Keratinocyte (primary cell): ENCODE results near the gene KRT3. TPM values are rescaled to one million over a fixed set of nuclear protein-coding genes. Genes with fewer than 3 reads are reported as not detected.

Experiments used
- DNase-seq: peaks from one replicate; pipeline ENCODE4 v3.0.0-alpha.2; 2011; ENCODE audit warnings: low read depth, missing footprints, low spot score
- FAIRE-seq: peaks from 2 replicates; lab custom pipeline; 2011; peaks lifted over from hg19 to GRCh38; lab: Jason Lieb, UNC
- H2AFZ ChIP-seq: 2 replicates; pipeline ENCODE4 v1.6.0; 2012; ENCODE audit warnings: low read length, control low read depth, inconsistent platforms; ENCODE audit not compliant: control insufficient read depth
- H3K27ac ChIP-seq: 2 replicates; pipeline ENCODE4 v1.5.1; 2011; ENCODE audit warnings: low read length; ENCODE audit not compliant: control insufficient read depth, insufficient read depth
- H3K27me3 ChIP-seq: 3 replicates; pipeline ENCODE4 v1.6.0; 2011; ENCODE audit warnings: low read length; ENCODE audit not compliant: control insufficient read depth, insufficient read depth; ENCODE audit errors: extremely low read depth
- H3K36me3 ChIP-seq, 2 experiments: 2 replicates in 1 of 2; 3 replicates in 1 of 2; pipeline ENCODE4 v1.5.1; 2011; ENCODE audit warnings: low read length in 2 of 2, mild to moderate bottlenecking in 1 of 2; ENCODE audit not compliant: control insufficient read depth in 2 of 2, insufficient read depth in 2 of 2; ENCODE audit errors: extremely low read depth in 1 of 2
- H3K4me1 ChIP-seq: 3 replicates; pipeline ENCODE4 v1.5.1; 2011; ENCODE audit warnings: low read length; ENCODE audit not compliant: control insufficient read depth, insufficient read depth; ENCODE audit errors: extremely low read depth
- H3K4me2 ChIP-seq: 3 replicates; pipeline ENCODE4 v1.6.0; 2011; ENCODE audit warnings: low read depth, low read length; ENCODE audit not compliant: control insufficient read depth, insufficient read depth; ENCODE audit errors: extremely low read depth
- H3K4me3 ChIP-seq, 3 experiments: fragments of 200-600 bp in 1 of 3; sonication (generic) in 1 of 3; 2 replicates in 2 of 3; 3 replicates in 1 of 3; pipeline ENCODE4 v1.5.1; 2011 to 2016; ENCODE audit warnings: low read length in 3 of 3, mild to moderate bottlenecking in 3 of 3, control low read depth in 2 of 3, inconsistent platforms in 1 of 3, low read depth in 1 of 3, mixed read lengths in 1 of 3, mixed run types in 1 of 3, moderate library complexity in 1 of 3; ENCODE audit not compliant: control insufficient read depth in 2 of 3, insufficient read depth in 2 of 3; ENCODE audit errors: extremely low read depth in 1 of 3
- H3K79me2 ChIP-seq: 2 replicates; pipeline ENCODE4 v1.6.0; 2012; ENCODE audit warnings: low read length; ENCODE audit not compliant: control insufficient read depth, insufficient read depth
- H3K9ac ChIP-seq: 3 replicates; pipeline ENCODE4 v1.6.0; 2011; ENCODE audit warnings: low read length; ENCODE audit not compliant: control insufficient read depth, insufficient read depth; ENCODE audit errors: extremely low read depth
- H3K9me1 ChIP-seq: 3 replicates; pipeline ENCODE4 v1.6.0; 2011; ENCODE audit warnings: low read length; ENCODE audit not compliant: control insufficient read depth, insufficient read depth; ENCODE audit errors: extremely low read depth
- H3K9me3 ChIP-seq: 2 replicates; pipeline ENCODE4 v1.5.1; 2012; ENCODE audit warnings: low read depth, low read length; ENCODE audit not compliant: control insufficient read depth
- H4K20me1 ChIP-seq: 3 replicates; pipeline ENCODE4 v1.6.0; 2011; ENCODE audit warnings: low read length; ENCODE audit not compliant: control insufficient read depth, insufficient read depth; ENCODE audit errors: extremely low read depth
- CTCF ChIP-seq, 3 experiments: IDR thresholded peaks in 1 of 3; conservative IDR thresholded peaks in 1 of 3; optimal IDR thresholded peaks in 1 of 3; 2 replicates in 2 of 3; 3 replicates in 1 of 3; pipeline versions ENCODE3 to v1.5.1; 2011; ENCODE audit warnings: low read length in 3 of 3, mild to moderate bottlenecking in 3 of 3, moderate library complexity in 2 of 3, control low read depth in 1 of 3, inconsistent platforms in 1 of 3; ENCODE audit not compliant: insufficient read depth in 2 of 3; ENCODE audit errors: extremely low read depth in 1 of 3
- EZH2 ChIP-seq: IDR thresholded peaks from one replicate; pipeline ENCODE4 v1.6.1; 2012; ENCODE audit warnings: inconsistent platforms, mild to moderate bottlenecking, low read length, moderate library complexity
- dilution Hi-C: fragments of 300-500 bp; cut with MboI; formaldehyde crosslinking; loops from one replicate; pipeline ENCODE4 v1.7.0; 2020; ENCODE audit warnings: low sequenced_read_pairs; ENCODE audit not compliant: extremely low pct_ligation_motif_present
- polyA plus RNA-seq, 5 experiments: library from polyadenylated mRNA; depleted of rRNA in 3 of 5; stranded (reverse) in 3 of 5; stranded (forward) in 1 of 5; unstranded in 1 of 5; fragments of >200 nt; gene quantifications; 1 replicate in 1 of 5; 2 replicates in 3 of 5; 3 replicates in 1 of 5; pipeline versions ENCODE4 v1.2.1 to v1.2.3, GENCODE V29; 2011 to 2012; ENCODE audit warnings: missing spikeins in 2 of 5, low read depth in 1 of 5, low replicate concordance in 1 of 5

Gene KRT3
- polyA plus RNA-seq, 1 donor (not counting 4 experiments of a cell fraction or from before 2014, with no cell fraction given), result 0.29 TPM

GRCh38 chr12:52807544-52808470 lies 11.9 kb upstream of the KRT3 start:
- no peak overlapping the region for H3K9ac ChIP-seq
- H3K27me3 ChIP-seq, result peaks cover 28% of the 10 kb centered on the region
- H3K9me3 ChIP-seq, result no peaks in the 10 kb centered on the region
- DNase-seq, result no peak
- no peaks in the 10 kb centered on the region for H3K79me2 ChIP-seq
- no peak overlapping the region for H2AFZ ChIP-seq
- no peaks in the 10 kb centered on the region for H3K9me1 ChIP-seq
- no peaks in the 10 kb centered on the region for H3K36me3 ChIP-seq
- no peak overlapping the region for H3K27ac ChIP-seq
- H3K4me1 ChIP-seq, result no peaks in the 10 kb centered on the region
- no peak overlapping the region for H3K4me2 ChIP-seq
- TF ChIP-seq CTCF (optimal IDR thresholded peaks at IDR 0.05 in 1 of 3, IDR thresholded peaks at IDR 0.05 in 1 of 3, conservative IDR thresholded peaks at IDR 0.05 in 1 of 3; ENCODE audit: extremely low read depth in 1 of 3, insufficient read depth in 2 of 3, low read length in 3 of 3), result no peak
- TF ChIP-seq EZH2, result no peak
- H4K20me1 ChIP-seq, result no peaks in the 10 kb centered on the region
- no peak for FAIRE-seq
- dilution Hi-C loops, result no loop called here
- H3K4me3 ChIP-seq, result no peak overlapping the region

DNA sequence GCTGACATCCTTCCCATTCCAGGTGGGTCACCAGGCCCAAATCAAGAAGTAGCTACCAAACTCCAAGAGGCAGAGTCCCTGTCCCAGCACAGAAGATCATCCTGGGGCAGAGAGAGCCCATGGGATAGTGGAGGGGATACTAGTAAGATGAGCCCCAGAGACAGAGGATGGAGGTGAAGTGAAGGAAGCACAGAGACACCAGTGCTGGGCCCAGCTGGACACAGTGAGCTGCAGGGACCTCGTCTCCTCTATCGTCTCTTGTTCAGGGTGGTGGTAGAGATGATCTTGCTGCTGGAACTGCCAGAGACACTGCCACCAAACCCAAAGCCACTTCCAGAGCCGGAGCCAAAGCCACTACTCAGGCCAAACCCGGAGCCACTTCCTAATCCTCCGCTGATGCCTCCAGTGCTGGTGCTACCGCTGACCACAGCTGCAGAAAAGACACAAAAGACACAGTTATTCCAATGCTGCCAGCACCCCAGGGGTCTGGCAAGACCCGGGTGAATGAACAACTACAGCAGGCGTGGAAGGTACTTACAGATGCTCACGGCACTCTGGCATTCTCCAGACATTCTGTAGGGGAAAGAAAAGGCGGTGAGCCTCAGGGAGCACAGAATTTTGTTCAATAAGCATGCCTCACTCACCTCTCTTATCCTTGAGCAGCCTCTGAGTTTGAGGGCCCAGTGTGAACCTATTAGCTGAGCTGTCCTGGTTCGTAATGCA lies 11.1 kb upstream of the KRT3 start:
- Histone ChIP-seq H3K4me3 (no peak overlapping the region), H3K27ac (no peak overlapping the region), H3K27me3 (peaks cover 24% of the 10 kb centered on the region), H3K9ac (no peak overlapping the region), H3K36me3 (no peaks in the 10 kb centered on the region), H4K20me1 (no peaks in the 10 kb centered on the region), H3K4me2 (no peak overlapping the region), H3K79me2 (no peaks in the 10 kb centered on the region), H2AFZ (no peak overlapping the region), H3K4me1 (no peaks in the 10 kb centered on the region), H3K9me1 (no peaks in the 10 kb centered on the region), H3K9me3 (no peaks in the 10 kb centered on the region)
- DNase-seq (no peak), FAIRE-seq (no peak)
- dilution Hi-C loops, result no loop called here
- no peak for TF ChIP-seq EZH2
- TF ChIP-seq CTCF (optimal IDR thresholded peaks at IDR 0.05 in 1 of 3, IDR thresholded peaks at IDR 0.05 in 1 of 3, conservative IDR thresholded peaks at IDR 0.05 in 1 of 3; ENCODE audit: extremely low read depth in 1 of 3, insufficient read depth in 2 of 3, low read length in 3 of 3), result no peak
